ENCODE results near the gene ST7.

ST7 gene

GRCh38 chr7:116997972-116998371 lies 44.7 kb downstream of the ST7 start:
- no peak for DNase-seq
- no peaks in the 10 kb centered on the region for H3K36me3 ChIP-seq
- no peak overlapping the region for H3K4me3 ChIP-seq (ENCODE audit: low read depth, low read length)
- no peaks in the 10 kb centered on the region for H3K27me3 ChIP-seq
- H3K9me3 ChIP-seq = peaks cover 4% of the 10 kb centered on the region
- no peak for TF ChIP-seq CTCF (IDR thresholded peaks at IDR 0.05; ENCODE audit: low read depth, low read length)
- no peaks in the 10 kb centered on the region for H3K4me1 ChIP-seq

GRCh38 chr7:116998567-116999175 lies 45.4 kb downstream of the ST7 start:
- Histone ChIP-seq H3K27me3 (no peaks in the 10 kb centered on the region), H3K4me3 (ENCODE audit: low read depth, low read length) (no peak overlapping the region), H3K36me3 (no peaks in the 10 kb centered on the region), H3K4me1 (no peaks in the 10 kb centered on the region), H3K9me3 (peaks cover 4% of the 10 kb centered on the region)
- no peak for TF ChIP-seq CTCF (IDR thresholded peaks at IDR 0.05; ENCODE audit: low read depth, low read length)
- DNase-seq = no peak

GRCh38 chr7:116999311-116999710 lies 46.0 kb downstream of the ST7 start:
- Histone ChIP-seq H3K9me3 (peaks cover 4% of the 10 kb centered on the region), H3K36me3 (no peaks in the 10 kb centered on the region), H3K4me1 (no peaks in the 10 kb centered on the region), H3K4me3 (ENCODE audit: low read depth, low read length) (no peak overlapping the region), H3K27me3 (no peaks in the 10 kb centered on the region)
- no peak for TF ChIP-seq CTCF (IDR thresholded peaks at IDR 0.05; ENCODE audit: low read depth, low read length)
- no peak for DNase-seq

- Histone ChIP-seq H3K27me3 (no peaks in the 10 kb centered on the region), H3K4me3 (ENCODE audit: low read depth, low read length) (no peak overlapping the region), H3K9me3 (peaks cover 4% of the 10 kb centered on the region), H3K36me3 (no peaks in the 10 kb centered on the region), H3K4me1 (no peaks in the 10 kb centered on the region)
- DNase-seq = no peak
- no peak for TF ChIP-seq CTCF (IDR thresholded peaks at IDR 0.05; ENCODE audit: low read depth, low read length)
Measured at GRCh38 chr7:117001283-117001682, 48.0 kb downstream of the ST7 start.

- Histone ChIP-seq H3K4me3 (ENCODE audit: low read depth, low read length) (no peak overlapping the region), H3K4me1 (peaks cover 6% of the 10 kb centered on the region; the same call in 1 of the 2 replicates), H3K36me3 (no peaks in the 10 kb centered on the region), H3K9me3 (no peaks in the 10 kb centered on the region), H3K27me3 (no peaks in the 10 kb centered on the region)
- no peak for DNase-seq
- no peak for TF ChIP-seq CTCF (IDR thresholded peaks at IDR 0.05; ENCODE audit: low read depth, low read length)
Measured at GRCh38 chr7:117004899-117005298, 51.6 kb downstream of the ST7 start.

- no peak for DNase-seq
- Histone ChIP-seq H3K4me1 (peaks cover 6% of the 10 kb centered on the region; the same call in 1 of the 2 replicates), H3K9me3 (no peaks in the 10 kb centered on the region), H3K27me3 (no peaks in the 10 kb centered on the region), H3K4me3 (ENCODE audit: low read depth, low read length) (no peak overlapping the region), H3K36me3 (no peaks in the 10 kb centered on the region)
- TF ChIP-seq CTCF (IDR thresholded peaks at IDR 0.05; ENCODE audit: low read depth, low read length) = no peak
Measured at GRCh38 chr7:117005449-117005848, 52.1 kb downstream of the ST7 start.

Data from BE2C (cell line).